ENCODE measurements around the gene GPR153.

- TF ChIP-seq CTCF (IDR thresholded peaks at IDR 0.05) = no peak
- no peak for TF ChIP-seq EZH2 (IDR thresholded peaks at IDR 0.05; ENCODE audit: borderline replicate concordance, insufficient read depth, low read depth, low read length, poor library complexity, severe bottlenecking)
Measured at GRCh38 chr1:6243993-6244392, 16.9 kb downstream of the GPR153 start, which contains the start of gene HES3.
